Measurements from ENCODE around the gene RAB31.
"Not testable (repeated sequence)": the region's sequence is repeated elsewhere in the genome, so short reads cannot be mapped to it uniquely, and the experiment has no call there.

RAB31 gene, protein sequence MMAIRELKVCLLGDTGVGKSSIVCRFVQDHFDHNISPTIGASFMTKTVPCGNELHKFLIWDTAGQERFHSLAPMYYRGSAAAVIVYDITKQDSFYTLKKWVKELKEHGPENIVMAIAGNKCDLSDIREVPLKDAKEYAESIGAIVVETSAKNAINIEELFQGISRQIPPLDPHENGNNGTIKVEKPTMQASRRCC

DNA sequence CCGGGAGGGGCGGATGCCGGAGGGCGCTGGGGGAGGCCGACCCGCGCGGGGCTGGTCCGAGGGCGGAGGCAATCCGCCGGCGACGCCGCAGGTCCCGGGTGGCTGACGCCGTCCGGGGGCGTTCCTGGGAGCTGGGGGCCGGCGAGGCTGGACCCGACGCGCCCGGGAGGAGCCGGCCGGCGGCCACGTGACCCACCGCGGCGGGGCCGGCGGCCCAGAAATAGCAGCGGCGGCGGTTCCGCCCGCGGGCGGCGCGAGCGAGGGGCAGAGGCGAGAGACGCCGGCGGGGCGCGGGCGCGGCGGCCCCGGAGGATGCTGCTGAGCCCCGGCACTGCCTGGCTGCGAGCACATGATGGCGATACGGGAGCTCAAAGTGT is at the start of gene RAB31:
Gene RAB31, plus strand, starts transcription at position 245 of the 377 bp plus-strand sequence. Its CDS starts 105 bp downstream, at position 350.
- DNase-seq, result no peak

DNA sequence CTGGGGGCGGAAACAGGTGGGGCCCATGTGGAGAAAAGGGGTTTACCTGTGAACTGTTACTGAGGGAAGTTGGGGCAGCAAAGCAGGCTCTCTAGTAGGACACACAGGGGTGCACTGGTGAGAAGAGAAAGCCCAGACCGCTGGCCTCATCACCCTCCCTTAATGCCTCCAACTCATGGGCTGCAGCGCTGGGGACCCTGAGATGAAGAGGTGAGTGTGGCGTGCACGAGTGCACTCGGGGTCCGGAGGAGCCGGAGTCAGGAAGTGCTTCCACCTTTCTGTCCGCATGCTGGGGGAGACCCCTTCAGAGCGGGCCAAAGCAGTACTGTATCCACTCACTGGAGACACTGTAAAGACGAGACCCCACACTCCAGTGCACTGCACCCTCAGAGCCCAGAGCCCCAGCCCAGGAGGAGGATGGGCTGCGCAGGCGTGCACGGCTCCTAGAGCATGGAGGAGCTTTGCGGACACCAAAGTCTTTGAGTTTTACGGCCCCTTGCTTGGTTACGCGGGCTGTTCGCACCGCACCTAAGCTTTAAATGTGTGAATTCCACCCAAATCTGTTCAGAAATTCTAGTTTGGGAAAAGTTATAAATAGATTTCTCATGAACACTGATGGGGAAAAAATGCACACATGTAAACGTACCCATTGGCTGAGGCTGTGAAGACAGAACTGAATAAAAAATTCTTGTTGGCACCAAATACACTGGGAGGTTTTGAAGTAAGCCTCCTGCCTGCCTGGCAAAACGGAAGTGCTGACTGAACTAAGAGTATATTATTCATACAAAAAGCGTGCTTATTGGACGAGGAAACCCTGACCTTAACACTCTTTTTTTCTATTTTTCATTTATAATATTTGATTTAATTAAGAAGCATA is 48.4 kb upstream of the RAB31 start:
- DNase-seq, result no peak

DNA sequence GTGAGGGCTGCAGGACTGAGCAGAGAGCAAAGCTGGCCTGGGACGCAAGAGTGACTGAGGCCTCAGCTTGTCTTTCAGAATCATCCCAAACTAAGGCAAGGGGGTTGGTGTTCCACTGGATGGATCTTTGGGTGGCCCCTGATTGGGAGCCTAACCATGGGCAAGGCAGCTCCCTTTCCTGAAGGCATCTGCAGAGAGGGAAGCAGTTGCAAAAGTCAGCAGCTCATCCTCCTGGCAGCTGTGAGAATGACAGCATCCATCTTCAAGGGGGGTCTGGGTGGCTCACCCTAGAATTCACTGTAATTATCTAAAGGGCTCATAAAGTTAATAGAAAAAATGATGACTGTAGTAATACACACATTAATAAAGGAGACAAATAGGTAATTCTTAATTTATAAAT is 46.5 kb upstream of the RAB31 start:
- no peak for DNase-seq

GRCh38 chr18:9663377-9663776 is 44.7 kb upstream of the RAB31 start:
- no peak for DNase-seq

- DNase-seq, result no peak
These were observed 42.8 kb upstream of the RAB31 start for GRCh38 chr18:9665314-9665713.

DNA sequence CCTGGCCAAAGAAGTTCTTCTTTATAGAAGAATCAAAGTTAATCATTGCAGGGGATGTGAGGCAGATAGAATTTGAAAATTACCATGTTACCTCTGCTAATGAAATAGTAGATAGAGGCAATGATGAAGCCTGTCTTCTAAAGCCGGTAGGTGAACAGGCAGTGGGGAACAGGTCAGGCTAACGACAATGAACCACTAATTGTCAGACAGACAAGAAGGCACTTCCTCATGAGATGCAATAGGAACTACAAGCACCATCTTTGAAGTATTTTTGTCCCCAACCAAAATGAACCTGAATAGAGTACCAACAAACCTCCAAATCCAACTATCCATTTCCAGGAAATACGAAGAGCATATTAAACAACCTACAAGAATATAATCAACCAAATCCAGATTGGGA is 41.6 kb upstream of the RAB31 start:
- no peak for DNase-seq

GRCh38 chr18:9669016-9669415 is 39.1 kb upstream of the RAB31 start:
- no peak for DNase-seq

DNA sequence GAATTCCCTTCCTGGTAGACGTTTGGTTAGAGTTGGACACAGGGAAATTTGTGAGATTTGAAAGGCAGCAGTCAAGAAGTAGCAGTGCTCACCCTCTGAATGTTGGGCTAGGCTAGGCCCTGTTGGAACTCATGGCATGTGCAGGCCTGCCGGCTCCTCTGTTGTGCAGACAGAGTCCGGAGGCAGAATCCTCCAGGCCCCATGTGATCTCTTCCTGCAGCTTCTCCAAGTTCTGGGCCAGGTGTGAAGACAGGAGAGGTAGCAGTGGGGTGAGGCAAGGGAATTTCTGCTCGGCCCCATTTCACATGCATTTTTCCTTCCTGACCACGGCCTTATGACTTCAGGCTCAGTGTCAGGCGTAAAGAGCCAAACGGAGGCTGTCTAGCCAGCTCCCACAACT is 36.9 kb upstream of the RAB31 start:
- no peak for DNase-seq

DNA sequence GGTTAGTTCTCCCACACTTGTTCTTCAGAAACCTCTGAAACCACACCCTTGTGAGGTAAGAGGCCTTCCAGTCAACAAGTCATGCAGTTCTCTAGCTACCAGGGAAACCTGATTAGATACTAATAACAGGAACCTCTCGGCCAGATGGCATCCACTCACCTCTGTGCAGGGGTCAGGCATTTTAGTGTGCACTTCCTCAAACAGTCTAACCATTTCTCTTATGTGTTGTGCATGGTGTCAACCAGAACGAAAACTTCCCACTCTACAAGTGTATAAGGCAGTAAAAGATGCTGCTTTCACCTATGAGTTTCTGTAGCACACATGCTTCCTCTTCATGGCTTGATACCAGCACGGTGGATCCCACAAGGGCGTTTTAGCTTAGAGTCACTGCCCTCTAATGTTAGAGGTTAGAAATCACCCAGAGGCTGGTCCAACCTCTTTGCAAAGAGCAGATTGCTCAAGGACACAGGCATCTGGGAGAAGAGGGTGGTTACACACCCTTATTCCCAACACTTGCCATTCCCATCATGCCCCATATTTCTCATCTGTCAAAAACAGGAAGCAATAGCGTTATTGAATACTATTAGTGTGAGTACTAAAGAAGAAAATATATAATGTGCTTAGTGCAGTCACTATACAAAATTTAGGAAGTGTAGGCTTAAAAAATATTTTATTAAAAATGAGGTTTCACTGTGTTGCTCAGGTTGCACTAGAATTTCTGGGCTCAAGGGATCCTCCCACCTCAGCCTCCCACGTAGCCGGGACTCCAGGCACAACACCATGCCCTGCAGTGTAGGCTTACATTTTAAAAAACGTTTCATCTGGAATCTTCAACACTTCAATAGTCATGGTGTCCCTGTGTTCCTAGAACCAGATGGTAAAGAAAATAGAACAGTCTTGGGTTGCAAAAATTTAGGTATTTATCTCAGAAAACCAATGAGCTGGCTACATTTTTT is 34.5 kb upstream of the RAB31 start:
- no peak for DNase-seq

DNA sequence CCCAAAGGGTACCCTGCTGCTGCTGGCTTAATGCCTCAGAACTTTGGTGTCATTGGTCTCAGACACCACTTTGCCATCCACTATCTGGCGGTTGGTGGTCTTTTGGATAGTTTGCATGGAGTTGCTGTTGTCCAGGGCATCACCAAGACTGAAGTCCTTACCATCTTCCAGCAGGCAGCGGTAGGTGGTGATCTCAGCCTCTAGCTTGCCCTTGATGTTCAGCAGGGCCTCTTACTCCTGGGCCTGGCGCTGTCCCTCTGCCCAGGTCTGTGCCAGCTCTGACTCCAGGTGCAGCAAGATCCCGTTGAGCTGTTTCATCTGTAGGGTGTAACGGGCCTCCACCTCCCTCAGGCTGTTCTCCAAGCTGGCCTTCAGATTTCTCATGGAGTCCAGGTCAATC is 29.9 kb upstream of the RAB31 start:
- not testable (repeated sequence) for DNase-seq

- no peak for DNase-seq
These were observed 29.0 kb upstream of the RAB31 start for GRCh38 chr18:9679125-9679524.

- DNase-seq, result no peak
These were observed 26.9 kb upstream of the RAB31 start for GRCh38 chr18:9681217-9681616.

- no peak for DNase-seq
These were observed 25.5 kb upstream of the RAB31 start for GRCh38 chr18:9682572-9682971.

DNA sequence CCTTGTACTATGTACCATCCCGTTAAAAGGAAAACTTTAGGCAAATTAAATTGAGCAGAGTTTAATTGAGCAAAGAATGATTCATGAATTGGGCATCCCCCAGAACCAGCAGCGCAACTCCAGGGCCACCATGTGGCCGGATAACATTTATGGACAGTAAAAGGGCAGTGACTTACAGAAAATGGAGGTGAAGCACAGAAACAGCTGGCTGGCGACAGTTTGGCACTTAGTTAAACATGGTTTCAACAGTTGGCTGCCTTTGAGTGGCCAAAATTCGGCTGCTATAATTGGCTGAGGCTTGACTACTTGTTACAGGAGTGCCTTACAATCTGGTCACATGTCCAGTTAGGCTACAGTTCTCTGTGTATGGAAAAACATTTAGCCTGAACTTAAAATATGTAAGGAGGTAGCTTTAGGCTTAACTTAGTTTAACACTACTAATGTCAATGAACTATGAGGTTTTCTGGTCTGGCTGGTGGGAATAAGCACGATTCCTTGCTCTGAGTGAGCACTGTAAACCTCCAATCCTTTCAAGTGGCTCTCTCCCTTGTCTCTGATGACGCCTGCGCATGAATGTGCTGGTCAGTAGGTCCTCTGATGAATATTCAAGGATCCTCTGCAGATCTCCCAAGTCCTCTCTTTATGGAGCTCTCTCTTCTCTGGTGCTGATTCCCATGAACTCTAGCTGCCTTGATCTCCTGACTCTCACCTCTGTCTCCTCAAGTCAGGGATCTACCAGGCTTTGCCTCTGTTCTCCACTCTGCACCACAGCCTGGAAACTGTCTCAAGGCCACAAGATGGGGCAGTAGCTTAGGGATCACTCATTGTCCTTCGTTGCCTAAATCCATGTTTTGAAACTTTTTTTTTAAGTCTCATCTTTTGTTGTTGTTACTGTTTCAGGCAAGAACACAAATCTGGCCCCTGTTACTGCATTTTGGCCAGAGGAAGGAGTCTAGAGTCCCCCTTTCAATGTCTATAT is 24.4 kb upstream of the RAB31 start:
- DNase-seq, result no peak

DNA sequence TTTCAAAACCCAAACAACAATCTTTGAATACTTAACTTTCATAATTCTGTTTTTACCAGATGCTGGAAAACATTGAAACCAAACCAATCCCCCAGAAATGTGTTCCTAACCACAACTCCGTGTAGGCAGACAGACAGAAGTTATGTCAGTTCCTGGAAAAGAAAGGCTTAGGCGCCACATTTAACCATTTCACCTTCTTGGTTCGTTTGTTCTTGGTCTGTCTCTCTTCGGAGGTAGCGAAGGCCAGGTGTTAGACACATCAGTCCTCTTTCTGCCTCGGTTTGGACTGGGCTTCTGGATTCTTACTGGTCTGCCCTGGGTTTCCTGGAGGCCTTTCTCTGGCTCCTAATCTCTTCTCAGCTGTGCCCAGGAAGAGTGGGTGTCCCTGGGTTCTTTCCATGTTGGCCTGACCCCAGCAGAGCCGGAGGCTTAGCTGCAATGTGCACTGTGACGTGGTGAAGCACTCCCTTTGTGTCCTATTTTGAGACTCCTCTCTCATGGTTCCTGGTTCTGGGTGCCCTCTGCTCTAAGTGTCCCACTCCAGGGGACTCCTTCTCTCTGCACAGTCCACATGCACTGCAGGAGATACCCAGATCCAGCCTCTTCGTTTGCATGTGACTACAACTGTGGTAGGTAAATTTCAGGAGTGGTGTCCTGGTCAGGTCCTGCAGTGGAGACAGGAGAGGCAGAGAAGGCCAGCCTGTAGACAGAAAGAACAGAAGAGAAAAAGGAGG is 23.1 kb upstream of the RAB31 start:
- DNase-seq, result no peak

DNA sequence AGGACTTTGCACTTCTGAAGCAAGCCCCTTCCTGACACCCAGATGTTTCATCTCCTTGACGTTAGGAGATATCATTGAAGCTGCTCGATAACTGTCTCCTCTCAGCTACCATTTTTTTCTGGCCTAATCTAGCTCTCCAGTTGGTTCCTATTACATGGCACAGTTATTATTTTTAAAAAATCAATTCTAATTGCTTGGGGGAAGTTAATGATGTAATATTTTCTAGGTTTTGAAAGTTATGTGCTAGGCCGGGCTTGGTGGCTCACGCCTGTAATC is 22.5 kb upstream of the RAB31 start:
- no peak for DNase-seq

DNA sequence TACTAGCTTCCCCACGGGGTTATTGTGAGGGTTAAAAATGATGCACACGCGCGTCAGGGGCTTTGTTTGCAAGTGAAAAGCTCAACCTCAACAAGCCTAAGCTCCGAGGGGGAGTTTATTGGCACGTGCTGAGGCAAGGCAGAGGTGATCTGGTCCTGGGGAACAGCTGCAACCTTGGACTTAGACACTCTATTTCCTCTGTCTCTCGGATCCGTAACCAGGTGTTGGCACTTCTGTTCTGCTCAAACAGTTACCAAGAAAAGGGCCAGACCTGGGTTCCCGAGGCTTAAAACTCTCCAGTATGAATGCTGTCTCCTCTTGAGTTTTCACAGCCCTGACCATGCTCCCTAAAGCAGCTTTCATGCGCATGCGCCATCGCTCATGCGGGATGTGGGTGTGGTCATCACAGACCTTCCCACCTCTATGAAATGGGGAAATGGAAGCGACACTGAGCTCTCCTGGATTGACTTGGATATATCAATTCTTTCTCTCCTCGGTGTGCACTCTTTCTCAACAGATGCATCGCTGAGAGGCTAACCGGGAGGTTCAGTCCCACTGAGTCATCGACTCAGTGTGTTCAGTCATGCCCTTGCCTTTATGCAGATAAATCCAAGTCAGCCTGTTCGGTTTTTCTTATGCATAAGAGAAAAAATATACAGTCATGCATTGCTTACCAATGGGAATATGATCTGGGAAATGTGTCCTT is 19.9 kb upstream of the RAB31 start:
- no peak for DNase-seq

GRCh38 chr18:9689253-9689652 is 18.8 kb upstream of the RAB31 start:
- no peak for DNase-seq

DNA sequence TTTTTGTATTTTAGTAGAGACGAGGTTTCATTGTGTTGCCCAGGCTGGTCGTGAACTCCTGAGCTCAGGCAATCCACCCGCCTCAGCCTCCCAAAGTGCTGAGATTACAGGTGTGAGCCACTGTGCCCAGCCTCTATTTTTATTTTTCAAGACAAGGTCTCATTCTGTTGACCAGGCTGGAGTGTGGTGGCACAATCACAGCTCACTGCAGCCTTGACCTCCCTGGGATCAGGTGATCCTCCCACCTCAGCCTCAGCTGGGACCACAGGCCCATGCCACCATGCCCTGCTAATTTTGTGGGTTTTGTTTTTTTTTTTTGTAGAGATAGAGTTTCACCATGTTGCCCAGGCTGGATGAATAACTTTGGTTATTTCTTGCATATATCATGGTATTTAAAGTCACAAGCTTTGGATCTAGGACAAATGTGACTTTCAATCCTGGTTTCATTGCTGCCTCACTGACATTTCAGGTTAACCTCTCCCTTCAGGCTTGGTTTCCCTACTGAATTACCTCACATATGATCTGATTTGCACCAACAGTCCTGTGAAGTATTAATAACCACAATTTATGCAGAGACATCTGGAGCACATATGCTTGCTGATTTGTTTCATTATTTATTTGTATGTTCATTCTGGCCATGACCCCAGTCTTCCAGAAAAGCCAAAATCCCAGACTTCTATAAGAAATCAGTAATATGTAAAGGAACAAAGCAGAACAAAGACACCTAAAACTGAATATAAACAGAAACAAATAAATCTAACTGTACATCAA is 17.5 kb upstream of the RAB31 start:
- DNase-seq, result no peak

DNA sequence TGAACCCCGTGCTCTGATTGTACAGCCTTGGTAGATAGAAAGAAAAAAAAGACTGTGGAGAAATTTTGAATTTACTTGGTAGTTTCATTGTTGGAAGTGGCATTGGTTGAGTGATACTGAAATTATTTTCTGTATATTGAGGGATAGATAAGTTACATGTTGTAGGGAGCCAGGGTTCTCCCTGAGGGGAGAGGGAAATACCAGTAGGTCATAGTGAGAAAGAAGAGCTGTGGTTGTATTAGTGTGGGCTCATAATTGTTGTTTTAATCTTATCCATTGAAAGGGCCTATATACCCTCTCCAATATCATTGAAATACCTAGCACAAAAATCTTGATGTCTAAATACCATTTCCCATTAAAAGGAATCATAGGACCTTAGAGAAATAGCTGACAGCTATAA is 16.9 kb upstream of the RAB31 start:
- DNase-seq, result no peak

Measured in NCI-H1105 (cell line).